ENCODE results near the gene SORCS2. TPM values are rescaled to one million over a fixed set of nuclear protein-coding genes. Genes with fewer than 3 reads are reported as not detected.

The SORCS2 gene
- total and polyA plus RNA-seq, 2 of the 4 experiments (the other 2 are of a cell fraction) = 0.36 to 0.62 TPM

GRCh38 chr4:7434141-7434765 is 241.9 kb downstream of the SORCS2 start:
- intact Hi-C loops (cut with micrococcal nuclease) (no loop called here), dilution Hi-C loops (cut with HindIII; ENCODE audit: low sequenced_read_pairs, unreplicated experiment) (no loop called here), in situ Hi-C loops (cut with MboI; ENCODE audit: low sequenced_read_pairs) (no loop called here)
- POLR2A ChIA-PET (ENCODE audit: unreplicated experiment) = no interaction called here
- no peak overlapping the region for H3K27ac ChIP-seq (ENCODE audit: insufficient read depth, low read length)
- no peak overlapping the region for H3K4me3 ChIP-seq (ENCODE audit: insufficient read depth, low read depth, low read length)
- no peaks in the 10 kb centered on the region for H3K9me3 ChIP-seq (ENCODE audit: control insufficient read depth, insufficient read depth, low read length)
- no peak overlapping the region for H3K18ac ChIP-seq (ENCODE audit: low read depth, low read length)
- H3K4me2 ChIP-seq (ENCODE audit: low read depth, low read length) = no peak overlapping the region
- TF ChIP-seq CEBPB (IDR thresholded peaks at IDR 0.05; ENCODE audit: low read depth, low read length) = no peak
- TF ChIP-seq NFE2L2 (IDR thresholded peaks at IDR 0.05; ENCODE audit: low read depth, low read length) = no peak
- TF ChIP-seq MAFK (IDR thresholded peaks at IDR 0.05; ENCODE audit: low read depth, low read length) = no peak
- no peak for TF ChIP-seq RFX5 (IDR thresholded peaks at IDR 0.05; ENCODE audit: low read depth, low read length)
- TF ChIP-seq, protein P1, sequence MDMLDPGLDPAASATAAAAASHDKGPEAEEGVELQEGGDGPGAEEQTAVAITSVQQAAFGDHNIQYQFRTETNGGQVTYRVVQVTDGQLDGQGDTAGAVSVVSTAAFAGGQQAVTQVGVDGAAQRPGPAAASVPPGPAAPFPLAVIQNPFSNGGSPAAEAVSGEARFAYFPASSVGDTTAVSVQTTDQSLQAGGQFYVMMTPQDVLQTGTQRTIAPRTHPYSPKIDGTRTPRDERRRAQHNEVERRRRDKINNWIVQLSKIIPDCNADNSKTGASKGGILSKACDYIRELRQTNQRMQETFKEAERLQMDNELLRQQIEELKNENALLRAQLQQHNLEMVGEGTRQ (IDR thresholded peaks at IDR 0.05; ENCODE audit: low read depth, low read length) = no peak
- no peak for TF ChIP-seq RAD21 (IDR thresholded peaks at IDR 0.05; ENCODE audit: low read length)
- no peak overlapping the region for H2BK15ac ChIP-seq (ENCODE audit: low read depth, low read length)
- H2BK120ac ChIP-seq (ENCODE audit: low read depth, low read length) = no peak overlapping the region
- H3K27me3 ChIP-seq (ENCODE audit: control insufficient read depth, insufficient read depth, low read length) = peaks cover 3% of the 10 kb centered on the region
- no peak overlapping the region for H3K23ac ChIP-seq (ENCODE audit: low read depth, low read length)
- H2AK5ac ChIP-seq (ENCODE audit: low read depth, low read length) = no peak overlapping the region
- ATAC-seq (ENCODE audit: low read depth) (no peak), DNase-seq (no peak)
- H2BK20ac ChIP-seq (ENCODE audit: low read depth, low read length) = no peak overlapping the region
- H3K4ac ChIP-seq (ENCODE audit: low read depth, low read length) = no peak overlapping the region
- H4K91ac ChIP-seq (ENCODE audit: insufficient read depth, low read depth, low read length) = no peak overlapping the region
- H3K9ac ChIP-seq (ENCODE audit: low read depth, low read length) = no peak overlapping the region
- no peak overlapping the region for H2BK5ac ChIP-seq (ENCODE audit: low read depth, low read length, poor library complexity, severe bottlenecking)
- H3K9me1 ChIP-seq (ENCODE audit: insufficient read depth, low read length) = no peaks in the 10 kb centered on the region
- CTCF ChIA-PET = no interaction called here
- no peaks in the 10 kb centered on the region for H3K4me1 ChIP-seq (ENCODE audit: control insufficient read depth, insufficient read depth, low read length)
- no peak overlapping the region for H3K56ac ChIP-seq (ENCODE audit: extremely low read depth, insufficient read depth, low read length)
- H4K20me1 ChIP-seq (ENCODE audit: insufficient read depth, low read length) = no peaks in the 10 kb centered on the region
- H4K8ac ChIP-seq (ENCODE audit: low read depth in 2 of 2, low read length in 2 of 2) = no peak overlapping the region
- no peak overlapping the region for H4K5ac ChIP-seq (ENCODE audit: low read depth, low read length)
- 82% methylated on average over 9 of the region's 26 CpGs; no CpG with 5 or more reads in 1 of the 2 experiments for WGBS, 2 experiments (ENCODE audit: extremely low coverage in 2 of 2, insufficient read length in 1 of 2)
- no TSS peak for BruUV-seq (replicated peaks)
- no peaks in the 10 kb centered on the region for H3K36me3 ChIP-seq (ENCODE audit: control insufficient read depth, insufficient read depth, low read length)
- no peak overlapping the region for H2AK9ac ChIP-seq (replicated peaks; ENCODE audit: low read depth, low read length, poor library complexity)
- no peak overlapping the region for H3K14ac ChIP-seq (replicated peaks; ENCODE audit: low read depth, low read length)
- no peak overlapping the region for H2AFZ ChIP-seq (replicated peaks; ENCODE audit: low read length, poor library complexity)
- no peaks in the 10 kb centered on the region for H3K79me1 ChIP-seq (ENCODE audit: low read depth in 1 of 2, low read length in 2 of 2)
